Glutamatergic neuron (in vitro differentiated cells): ENCODE measurements around the gene PRKAB1. TPM values are rescaled to one million over a fixed set of nuclear protein-coding genes. Genes with fewer than 3 reads are reported as not detected.
"Not testable (repeated sequence)": the region's sequence is repeated elsewhere in the genome, so short reads cannot be mapped to it uniquely, and the experiment has no call there.

ENCODE experiments used
- DNase-seq: peaks from one replicate; pipeline ENCODE4 v3.0.0; 2022
- H3K27ac Mint-ChIP-seq: one replicate; pipeline ENCODE4 v1.8.0; 2020; ENCODE audit warnings: mild to moderate bottlenecking, mixed read lengths, inconsistent platforms; ENCODE audit not compliant: unreplicated experiment
- H3K27me3 Mint-ChIP-seq: one replicate; pipeline ENCODE4 v1.8.0; 2020; ENCODE audit warnings: mild to moderate bottlenecking, moderate library complexity, mixed read lengths, inconsistent platforms; ENCODE audit not compliant: unreplicated experiment
- H3K36me3 Mint-ChIP-seq: one replicate; pipeline ENCODE4 v1.8.0; 2020; ENCODE audit warnings: mild to moderate bottlenecking, mixed read lengths, inconsistent platforms; ENCODE audit not compliant: unreplicated experiment
- H3K4me1 Mint-ChIP-seq: one replicate; pipeline ENCODE4 v1.8.0; 2020; ENCODE audit warnings: mild to moderate bottlenecking, low read depth, mixed read lengths, inconsistent platforms; ENCODE audit not compliant: unreplicated experiment
- H3K4me3 Mint-ChIP-seq: one replicate; pipeline ENCODE4 v1.8.0; 2020; ENCODE audit warnings: mild to moderate bottlenecking, mixed read lengths, inconsistent platforms; ENCODE audit not compliant: unreplicated experiment
- H3K9me3 Mint-ChIP-seq: one replicate; pipeline ENCODE4 v1.8.0; 2020; ENCODE audit warnings: mild to moderate bottlenecking, moderate library complexity, mixed read lengths, inconsistent platforms; ENCODE audit not compliant: unreplicated experiment
- total RNA-seq: library from RNA; stranded (reverse); fragmentation: NEBNext Ultra II Directional; extraction: Animal tissue kit (Norgen Biotek cat#: 25700); gene quantifications from one replicate; pipeline ENCODE4 v1.2.1, GENCODE V29; 2021; ENCODE audit not compliant: unreplicated experiment
- TF ChIP-seq, protein P1 (sequence below): fragments of 200-600 bp; sonication (generic); IDR thresholded peaks from one replicate; pipeline ENCODE4 v1.5.0; 2021; ENCODE audit not compliant: partially characterized antibody, unreplicated experiment

The PRKAB1 gene
- total RNA-seq, 1 donor from 2014 or later, result 37.5 TPM

- no peaks in the 10 kb centered on the region for H3K4me1 Mint-ChIP-seq
- no peaks in the 10 kb centered on the region for H3K27me3 Mint-ChIP-seq
- H3K4me3 Mint-ChIP-seq, result no peak overlapping the region
- no peaks in the 10 kb centered on the region for H3K36me3 Mint-ChIP-seq
- TF ChIP-seq, protein P1, sequence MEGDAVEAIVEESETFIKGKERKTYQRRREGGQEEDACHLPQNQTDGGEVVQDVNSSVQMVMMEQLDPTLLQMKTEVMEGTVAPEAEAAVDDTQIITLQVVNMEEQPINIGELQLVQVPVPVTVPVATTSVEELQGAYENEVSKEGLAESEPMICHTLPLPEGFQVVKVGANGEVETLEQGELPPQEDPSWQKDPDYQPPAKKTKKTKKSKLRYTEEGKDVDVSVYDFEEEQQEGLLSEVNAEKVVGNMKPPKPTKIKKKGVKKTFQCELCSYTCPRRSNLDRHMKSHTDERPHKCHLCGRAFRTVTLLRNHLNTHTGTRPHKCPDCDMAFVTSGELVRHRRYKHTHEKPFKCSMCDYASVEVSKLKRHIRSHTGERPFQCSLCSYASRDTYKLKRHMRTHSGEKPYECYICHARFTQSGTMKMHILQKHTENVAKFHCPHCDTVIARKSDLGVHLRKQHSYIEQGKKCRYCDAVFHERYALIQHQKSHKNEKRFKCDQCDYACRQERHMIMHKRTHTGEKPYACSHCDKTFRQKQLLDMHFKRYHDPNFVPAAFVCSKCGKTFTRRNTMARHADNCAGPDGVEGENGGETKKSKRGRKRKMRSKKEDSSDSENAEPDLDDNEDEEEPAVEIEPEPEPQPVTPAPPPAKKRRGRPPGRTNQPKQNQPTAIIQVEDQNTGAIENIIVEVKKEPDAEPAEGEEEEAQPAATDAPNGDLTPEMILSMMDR, result no peak
- H3K9me3 Mint-ChIP-seq, result no peaks in the 10 kb centered on the region
- no peak for DNase-seq
- H3K27ac Mint-ChIP-seq, result no peak overlapping the region
These were observed 31.3 kb downstream of the PRKAB1 start for GRCh38 chr12:119699199-119699760.

- no peaks in the 10 kb centered on the region for H3K36me3 Mint-ChIP-seq
These were observed 32.1 kb downstream of the PRKAB1 start for GRCh38 chr12:119700078-119700477.

GRCh38 chr12:119704065-119704747 lies 36.3 kb downstream of the PRKAB1 start:
- H3K27ac Mint-ChIP-seq, result no peak overlapping the region
- H3K27me3 Mint-ChIP-seq, result no peaks in the 10 kb centered on the region
- H3K4me1 Mint-ChIP-seq, result no peaks in the 10 kb centered on the region
- no peak overlapping the region for H3K4me3 Mint-ChIP-seq
- H3K9me3 Mint-ChIP-seq, result no peaks in the 10 kb centered on the region
- no peak for DNase-seq
- H3K36me3 Mint-ChIP-seq, result no peaks in the 10 kb centered on the region
- TF ChIP-seq, protein P1, result no peak

More at GRCh38 chr12:119700078-119700477, 32.1 kb downstream of the PRKAB1 start:
- Mint-ChIP-seq H3K4me3 (no peak overlapping the region), H3K9me3 (no peaks in the 10 kb centered on the region), H3K27me3 (no peaks in the 10 kb centered on the region), H3K27ac (no peak overlapping the region), H3K4me1 (no peaks in the 10 kb centered on the region)
- no peak for DNase-seq
- TF ChIP-seq, protein P1, result no peak

DNA sequence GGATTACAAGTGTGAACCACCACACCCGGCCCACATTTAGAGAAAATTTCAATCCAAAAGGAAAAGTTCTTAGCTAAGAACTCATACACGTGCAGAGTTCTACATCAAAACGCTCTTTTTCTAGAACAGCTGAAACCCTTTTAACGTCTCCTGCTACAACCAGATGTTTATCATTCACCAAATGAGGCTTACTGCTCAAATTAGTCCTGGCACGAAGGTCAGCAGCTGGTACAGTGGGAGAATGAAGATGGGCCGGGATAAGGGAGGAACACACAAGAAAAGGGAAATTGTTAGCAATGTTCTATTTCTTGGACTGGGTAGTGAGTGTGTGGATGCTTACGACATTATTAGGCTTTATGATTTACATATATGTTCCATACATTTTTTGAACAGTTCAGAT lies 37.2 kb downstream of the PRKAB1 start:
- TF ChIP-seq, protein P1, result no peak
- H3K36me3 Mint-ChIP-seq, result no peaks in the 10 kb centered on the region
- no peaks in the 10 kb centered on the region for H3K27me3 Mint-ChIP-seq
- H3K4me1 Mint-ChIP-seq, result no peaks in the 10 kb centered on the region
- no peak overlapping the region for H3K4me3 Mint-ChIP-seq
- H3K9me3 Mint-ChIP-seq, result no peaks in the 10 kb centered on the region
- no peak for DNase-seq
- no peak overlapping the region for H3K27ac Mint-ChIP-seq

DNA sequence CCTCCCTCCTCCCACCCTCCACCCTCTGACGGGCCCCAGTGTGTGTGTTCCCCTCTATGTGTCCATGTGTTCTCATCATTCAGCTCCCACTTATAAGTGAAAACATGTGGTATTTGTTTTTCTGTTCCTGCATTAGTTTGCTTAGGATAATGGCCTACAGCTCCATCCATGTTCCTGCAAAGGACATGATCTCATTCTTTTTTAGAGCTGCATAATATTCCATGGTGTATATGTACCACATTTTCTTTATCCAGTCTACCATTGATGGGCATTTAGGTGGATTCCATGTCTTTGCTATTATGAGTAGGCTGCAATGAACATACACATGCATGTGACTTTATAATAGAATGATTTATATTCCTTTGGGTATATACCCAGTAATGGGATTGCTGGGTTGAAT lies 38.5 kb downstream of the PRKAB1 start:
- H3K27me3 Mint-ChIP-seq, H3K36me3 Mint-ChIP-seq, H3K4me3 Mint-ChIP-seq, H3K9me3 Mint-ChIP-seq, H3K4me1 Mint-ChIP-seq, DNase-seq, H3K27ac Mint-ChIP-seq: not testable (repeated sequence)
